ENCODE results near the gene HNRNPCL4.
"Not testable (repeated sequence)": the region's sequence is repeated elsewhere in the genome, so short reads cannot be mapped to it uniquely, and the experiment has no call there.

HNRNPCL4 gene

DNA sequence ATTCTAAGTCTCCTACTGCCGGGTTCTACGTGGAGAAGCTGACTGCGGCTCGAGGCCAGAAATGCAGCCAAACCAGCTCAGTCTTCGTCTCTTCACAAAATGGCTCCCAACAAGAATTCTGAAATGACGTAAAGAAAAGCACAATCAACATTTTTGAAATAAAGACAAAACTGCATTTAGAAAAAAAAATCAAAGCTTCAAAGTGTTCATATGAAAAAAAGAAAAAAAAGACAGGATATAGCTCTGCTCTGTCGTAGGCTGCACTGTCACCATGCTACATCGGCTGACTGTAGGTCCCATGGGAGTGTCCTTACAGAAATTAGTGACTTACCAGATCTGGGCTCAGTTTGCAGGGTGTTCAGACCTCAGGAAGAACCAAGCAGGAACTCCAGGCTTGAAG, at the start of gene HNRNPCL4:
TSS of gene HNRNPCL4 (minus strand) at position 101 of the 400 bp plus-strand sequence. CDS start 164 bp downstream, outside the sequence.
- DNase-seq: not testable (repeated sequence)

DNA sequence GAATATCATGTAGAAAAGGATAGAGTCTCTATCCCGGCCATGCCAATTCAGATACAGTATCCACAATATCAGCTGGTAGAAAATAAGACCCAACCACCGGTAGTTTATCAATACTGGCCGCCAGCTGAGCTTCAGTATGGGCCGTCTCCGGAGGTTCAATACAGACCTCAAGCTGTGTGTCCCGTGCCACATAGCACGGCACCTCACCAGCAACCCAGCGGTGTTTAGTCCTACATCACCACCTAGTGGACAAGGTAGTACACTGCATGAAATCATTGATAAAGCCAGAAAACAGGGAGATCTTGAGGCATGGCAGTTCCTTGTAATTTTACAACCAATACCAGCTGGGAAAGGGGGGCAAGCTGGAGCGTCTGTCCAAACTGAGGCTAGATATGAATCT, 43.3 kb upstream of the HNRNPCL4 start:
- not testable (repeated sequence) for DNase-seq

- not testable (repeated sequence) for DNase-seq
Observed at GRCh38 chr1:13201309-13201708, 35.9 kb upstream of the HNRNPCL4 start, which contains the start of gene PRAMEF13. TSS of gene PRAMEF13 (minus strand) at chr1:13201409. CDS start at chr1:13199589, 1,820 bp downstream.

DNA sequence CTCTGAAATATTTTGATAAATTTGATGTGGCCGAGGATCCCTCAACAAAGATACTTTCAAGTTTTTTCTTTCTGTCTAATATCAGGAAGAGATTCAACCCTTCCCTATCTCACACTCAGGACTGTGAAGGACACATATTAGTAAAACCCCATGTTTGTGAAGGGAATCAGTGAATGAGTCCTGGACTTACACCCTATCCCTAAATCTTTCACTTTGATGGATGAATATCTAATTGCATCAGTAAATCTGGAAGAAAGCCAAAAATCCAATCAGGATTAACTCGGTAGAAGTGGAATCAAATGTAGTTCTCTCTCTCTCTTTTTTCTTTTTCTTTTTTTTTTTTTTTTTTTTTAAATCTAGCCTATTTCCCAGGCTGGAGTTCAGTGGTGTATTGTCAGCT, 6.1 kb upstream of the HNRNPCL4 start, which contains the start of gene PRAMEF9:
TSS of gene PRAMEF9 (plus strand) at position 301 of the 400 bp plus-strand sequence. CDS start 3,433 bp downstream, outside the sequence.
- not testable (repeated sequence) for DNase-seq

- not testable (repeated sequence) for DNase-seq
Observed at GRCh38 chr1:13155909-13156308, 9.5 kb downstream of the HNRNPCL4 start, which contains the start of gene PRAMEF26. TSS of gene PRAMEF26 (minus strand) at chr1:13156009. CDS start at chr1:13153095, 2,914 bp downstream.

DNA sequence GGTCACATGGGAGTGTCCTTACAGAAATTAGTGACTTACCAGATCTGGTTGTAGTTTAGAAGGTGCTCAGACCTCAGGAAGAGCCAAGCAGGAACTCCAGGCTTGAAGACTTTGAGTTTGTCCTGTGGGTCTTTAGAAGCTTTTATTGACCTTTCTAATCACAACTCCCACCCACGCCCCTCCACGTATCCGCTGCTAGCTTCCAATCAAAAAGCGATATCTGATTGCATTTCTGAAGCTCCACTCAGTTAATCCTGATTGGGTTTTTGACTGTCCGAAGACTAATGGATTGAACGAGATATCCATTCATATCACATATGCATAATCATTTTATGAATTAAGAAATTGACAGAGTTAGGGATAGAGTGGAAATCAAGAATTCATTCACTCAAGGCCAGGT, 48.7 kb downstream of the HNRNPCL4 start, which contains the start of gene HNRNPCL2:
TSS of gene HNRNPCL2 (minus strand) at position 101 of the 400 bp plus-strand sequence. CDS start 454 bp downstream, outside the sequence.
- DNase-seq: not testable (repeated sequence)
